ENCODE measurements around the gene TUT1. TPM values are rescaled to one million over a fixed set of nuclear protein-coding genes. Genes with fewer than 3 reads are reported as not detected.
"Not testable (repeated sequence)": the region's sequence is repeated elsewhere in the genome, so short reads cannot be mapped to it uniquely, and the experiment has no call there.

The TUT1 gene
- total RNA-seq, 1 donor from 2014 or later, result 9.6 TPM

DNA sequence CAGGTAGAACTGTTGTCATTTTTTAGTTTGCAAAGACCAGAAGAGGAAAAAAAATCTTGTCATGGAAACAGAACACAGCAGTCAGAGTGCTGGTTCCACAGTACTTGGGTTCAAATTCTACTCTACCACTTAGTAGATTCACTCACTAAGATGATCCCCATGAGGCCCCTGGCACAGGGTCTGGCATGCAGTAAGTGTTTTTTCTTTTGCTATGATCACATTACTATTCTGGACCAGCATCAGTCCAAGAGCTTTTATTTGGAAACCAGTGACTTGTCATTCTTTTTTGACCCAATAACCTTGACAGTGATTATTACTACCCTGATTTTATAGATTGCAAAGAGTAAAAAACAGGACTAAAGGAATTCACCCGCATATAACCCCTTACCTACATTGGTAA, 21.7 kb downstream of the TUT1 start:
- H3K27me3 Mint-ChIP-seq (ENCODE audit: low read depth), result no peaks in the 10 kb centered on the region
- peaks cover 42% of the 10 kb centered on the region for H3K36me3 Mint-ChIP-seq (ENCODE audit: low read depth)
- no peak overlapping the region for H3K27ac Mint-ChIP-seq (ENCODE audit: unreplicated experiment)
- TF ChIP-seq, protein P1, sequence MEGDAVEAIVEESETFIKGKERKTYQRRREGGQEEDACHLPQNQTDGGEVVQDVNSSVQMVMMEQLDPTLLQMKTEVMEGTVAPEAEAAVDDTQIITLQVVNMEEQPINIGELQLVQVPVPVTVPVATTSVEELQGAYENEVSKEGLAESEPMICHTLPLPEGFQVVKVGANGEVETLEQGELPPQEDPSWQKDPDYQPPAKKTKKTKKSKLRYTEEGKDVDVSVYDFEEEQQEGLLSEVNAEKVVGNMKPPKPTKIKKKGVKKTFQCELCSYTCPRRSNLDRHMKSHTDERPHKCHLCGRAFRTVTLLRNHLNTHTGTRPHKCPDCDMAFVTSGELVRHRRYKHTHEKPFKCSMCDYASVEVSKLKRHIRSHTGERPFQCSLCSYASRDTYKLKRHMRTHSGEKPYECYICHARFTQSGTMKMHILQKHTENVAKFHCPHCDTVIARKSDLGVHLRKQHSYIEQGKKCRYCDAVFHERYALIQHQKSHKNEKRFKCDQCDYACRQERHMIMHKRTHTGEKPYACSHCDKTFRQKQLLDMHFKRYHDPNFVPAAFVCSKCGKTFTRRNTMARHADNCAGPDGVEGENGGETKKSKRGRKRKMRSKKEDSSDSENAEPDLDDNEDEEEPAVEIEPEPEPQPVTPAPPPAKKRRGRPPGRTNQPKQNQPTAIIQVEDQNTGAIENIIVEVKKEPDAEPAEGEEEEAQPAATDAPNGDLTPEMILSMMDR (IDR thresholded peaks at IDR 0.05), result no peak
- no peak for DNase-seq (ENCODE audit: low spot score)
- H3K9me3 Mint-ChIP-seq (ENCODE audit: low read depth), result no peaks in the 10 kb centered on the region
- H3K4me1 Mint-ChIP-seq (ENCODE audit: low read depth), result peaks cover 44% of the 10 kb centered on the region
- H3K4me3 Mint-ChIP-seq (ENCODE audit: unreplicated experiment), result no peak overlapping the region

DNA sequence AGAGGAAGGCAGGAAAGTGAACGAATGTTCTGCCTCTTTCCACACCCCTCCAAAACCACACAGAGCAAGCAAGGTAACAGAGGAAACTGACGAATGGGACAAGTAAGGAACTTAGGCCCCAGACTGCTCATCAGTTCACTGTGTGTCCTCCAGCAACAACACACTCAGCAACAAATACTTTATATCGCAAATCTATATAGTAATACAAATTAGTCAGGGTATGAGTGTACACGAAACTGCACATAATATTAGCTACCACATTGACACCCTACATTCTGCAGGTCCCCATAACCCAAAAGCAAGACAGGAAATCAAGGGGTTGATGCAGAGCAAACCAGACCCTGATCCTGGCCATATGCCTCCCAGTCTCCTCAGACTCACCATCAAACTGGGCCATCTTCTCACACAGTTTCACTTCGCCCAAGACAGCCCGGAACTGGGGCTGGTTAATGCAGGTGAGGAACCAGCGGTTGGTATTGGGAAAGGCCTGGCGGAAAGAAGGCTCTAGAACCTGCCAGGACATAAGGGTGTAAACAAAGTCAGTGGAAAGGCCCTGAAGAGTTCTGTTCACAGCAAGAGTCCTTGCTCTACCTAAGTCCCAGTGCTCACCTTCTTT, 24.2 kb downstream of the TUT1 start:
- Mint-ChIP-seq H3K4me1 (ENCODE audit: low read depth) (peaks cover 34% of the 10 kb centered on the region), H3K4me3 (ENCODE audit: unreplicated experiment) (no peak overlapping the region), H3K9me3 (ENCODE audit: low read depth) (no peaks in the 10 kb centered on the region), H3K27ac (ENCODE audit: unreplicated experiment) (peak overlapping the region; percentile 66), H3K36me3 (ENCODE audit: low read depth) (peaks cover 43% of the 10 kb centered on the region), H3K27me3 (ENCODE audit: low read depth) (no peaks in the 10 kb centered on the region)
- TF ChIP-seq, protein P1 (IDR thresholded peaks at IDR 0.05), result no peak
- no peak for DNase-seq (ENCODE audit: low spot score)

DNA sequence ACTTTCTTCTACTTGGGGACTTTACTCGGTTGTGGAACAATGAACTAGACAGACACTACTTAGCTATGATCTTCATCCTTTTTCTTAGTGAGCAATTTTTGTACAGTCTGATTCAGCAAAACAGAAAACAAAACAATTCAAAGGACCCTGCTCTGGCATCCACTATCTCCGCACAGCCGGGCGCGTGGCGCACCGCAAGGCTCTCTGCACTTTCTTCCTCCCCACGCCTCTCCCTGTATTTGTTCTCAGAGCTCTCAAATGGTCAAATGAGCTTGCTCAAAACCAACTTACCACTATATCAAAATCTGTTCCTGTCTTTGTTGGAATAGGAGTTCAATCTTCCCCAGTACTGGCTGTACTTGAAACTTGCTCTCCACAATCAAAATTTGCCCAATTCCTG, 25.1 kb downstream of the TUT1 start:
- Mint-ChIP-seq H3K4me1 (ENCODE audit: low read depth) (peaks cover 31% of the 10 kb centered on the region), H3K36me3 (ENCODE audit: low read depth) (peaks cover 39% of the 10 kb centered on the region), H3K27me3 (ENCODE audit: low read depth) (no peaks in the 10 kb centered on the region), H3K4me3 (ENCODE audit: unreplicated experiment) (no peak overlapping the region), H3K9me3 (ENCODE audit: low read depth) (no peaks in the 10 kb centered on the region), H3K27ac (ENCODE audit: unreplicated experiment) (peak overlapping the region; percentile 4)
- TF ChIP-seq, protein P1 (IDR thresholded peaks at IDR 0.05), result no peak
- no peak for DNase-seq (ENCODE audit: low spot score)

DNA sequence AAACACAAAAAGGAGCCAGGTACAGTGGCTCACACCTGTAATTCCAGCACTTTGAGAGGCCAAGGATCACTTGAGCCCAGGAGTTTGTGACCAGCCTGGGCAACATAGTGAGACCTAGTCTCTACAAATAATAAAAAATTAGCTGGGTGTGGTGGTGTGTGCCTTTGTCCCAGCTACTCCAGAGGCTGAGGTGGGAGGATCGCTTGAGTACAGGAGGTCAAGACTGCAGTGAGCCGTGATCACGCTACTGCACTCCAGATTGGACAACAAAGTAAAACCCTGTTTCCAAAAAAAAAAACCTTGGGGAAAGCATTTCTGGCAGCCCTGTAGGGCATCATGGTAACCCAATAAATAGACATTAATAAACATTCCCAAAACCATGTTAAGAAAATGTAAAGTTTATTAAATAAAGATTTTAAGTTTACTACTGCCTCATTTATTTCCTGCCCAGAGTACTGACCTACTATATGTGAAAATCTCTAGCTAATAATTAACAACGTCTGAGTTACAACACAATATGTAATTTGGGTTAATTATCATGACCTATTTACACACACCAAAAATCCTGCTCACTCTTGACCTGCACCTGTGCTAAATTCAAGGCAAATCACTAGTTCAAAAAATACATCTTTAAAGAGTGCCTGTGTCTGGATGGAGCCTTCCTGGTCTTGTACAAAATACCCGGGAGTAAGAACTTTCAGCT, 26.1 kb downstream of the TUT1 start:
- no peak for DNase-seq (ENCODE audit: low spot score)
- H3K4me3 Mint-ChIP-seq (ENCODE audit: unreplicated experiment), result no peak overlapping the region
- H3K27me3 Mint-ChIP-seq (ENCODE audit: low read depth), result no peaks in the 10 kb centered on the region
- peaks cover 33% of the 10 kb centered on the region for H3K4me1 Mint-ChIP-seq (ENCODE audit: low read depth)
- no peaks in the 10 kb centered on the region for H3K9me3 Mint-ChIP-seq (ENCODE audit: low read depth)
- peaks cover 32% of the 10 kb centered on the region for H3K36me3 Mint-ChIP-seq (ENCODE audit: low read depth)
- peak overlapping the region; percentile 54 for H3K27ac Mint-ChIP-seq (ENCODE audit: unreplicated experiment)
- TF ChIP-seq, protein P1 (IDR thresholded peaks at IDR 0.05), result no peak

DNA sequence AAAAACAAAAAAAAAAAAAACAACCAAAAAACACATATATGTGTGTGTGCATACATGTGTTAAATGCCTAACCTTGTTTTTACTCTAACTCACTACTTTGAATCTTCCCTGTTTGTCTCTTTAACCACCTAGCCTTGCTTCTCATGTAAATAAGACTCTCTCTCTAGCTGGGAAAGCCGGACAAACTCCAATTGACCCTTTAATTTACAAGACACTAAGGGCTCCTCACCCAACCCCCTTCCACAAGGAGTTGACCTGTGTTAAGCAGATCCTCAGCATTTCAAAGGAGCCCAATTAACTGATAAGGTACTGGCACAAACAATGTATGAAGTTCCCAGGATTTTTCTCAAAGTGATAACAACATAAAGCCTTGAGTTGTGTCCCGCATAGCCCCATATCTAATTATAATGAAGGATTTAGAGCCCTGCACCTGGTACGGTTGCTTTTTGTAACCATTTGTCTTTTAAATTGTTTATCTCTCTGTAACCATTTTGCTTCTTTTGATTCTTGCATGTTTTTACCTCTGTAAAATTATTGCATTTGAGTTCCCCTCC, 29.6 kb downstream of the TUT1 start:
- not testable (repeated sequence) for DNase-seq (ENCODE audit: low spot score); H3K9me3 Mint-ChIP-seq (ENCODE audit: low read depth); H3K4me3 Mint-ChIP-seq (ENCODE audit: unreplicated experiment); H3K27me3 Mint-ChIP-seq (ENCODE audit: low read depth)
- Mint-ChIP-seq H3K27ac (ENCODE audit: unreplicated experiment) (peak overlapping the region; percentile 62), H3K4me1 (ENCODE audit: low read depth) (peaks cover 38% of the 10 kb centered on the region), H3K36me3 (ENCODE audit: low read depth) (peaks cover 36% of the 10 kb centered on the region)
